HL-60 (cell line): ENCODE measurements around the gene ERGIC1.

Experiments used
- DNase-seq, 2 experiments: peaks; one replicate each; pipeline ENCODE4 v3.0.0-alpha.2; 2010 to 2020; ENCODE audit warnings: low read depth in 1 of 2, low spot score in 1 of 2
- H3K27ac ChIP-seq: fragments of 250-450 bp; sonication (Bioruptor Pico); replicated peaks from 2 replicates; pipeline ENCODE4 v1.5.1; 2020; ENCODE audit warnings: mild to moderate bottlenecking, moderate library complexity
- H3K27me3 ChIP-seq: fragments of 250-450 bp; sonication (Bioruptor Pico); 2 replicates; pipeline ENCODE4 v1.5.1; 2021; ENCODE audit warnings: mild to moderate bottlenecking, moderate library complexity; ENCODE audit not compliant: insufficient read depth, poor library complexity, severe bottlenecking
- H3K4me3 ChIP-seq: replicated peaks from 2 replicates; pipeline ENCODE4 v1.5.1; 2011; ENCODE audit warnings: mild to moderate bottlenecking, control low read depth, low read length; ENCODE audit not compliant: insufficient read depth
- GABPA ChIP-seq: IDR thresholded peaks from 2 replicates; pipeline ENCODE4 v1.6.1; 2012; ENCODE audit warnings: low read depth
- POLR2AphosphoS5 ChIP-seq: IDR thresholded peaks from 2 replicates; pipeline ENCODE4 v1.6.1; 2012; ENCODE audit warnings: low read depth
- SPI1 ChIP-seq: IDR thresholded peaks from 2 replicates; pipeline ENCODE4 v1.6.1; 2012; ENCODE audit warnings: low read depth, mild to moderate bottlenecking, borderline replicate concordance
- TF ChIP-seq, protein P1 (sequence below): IDR thresholded peaks from 2 replicates; pipeline ENCODE4 v1.6.1; 2012; ENCODE audit warnings: low read depth; ENCODE audit not compliant: insufficient replicate concordance
- TF ChIP-seq, protein P2 (sequence below): IDR thresholded peaks from one replicate; pipeline ENCODE4 v1.5.1; 2011; ENCODE audit warnings: low read length, control low read depth, inconsistent platforms; ENCODE audit not compliant: insufficient read depth

Gene ERGIC1

DNA sequence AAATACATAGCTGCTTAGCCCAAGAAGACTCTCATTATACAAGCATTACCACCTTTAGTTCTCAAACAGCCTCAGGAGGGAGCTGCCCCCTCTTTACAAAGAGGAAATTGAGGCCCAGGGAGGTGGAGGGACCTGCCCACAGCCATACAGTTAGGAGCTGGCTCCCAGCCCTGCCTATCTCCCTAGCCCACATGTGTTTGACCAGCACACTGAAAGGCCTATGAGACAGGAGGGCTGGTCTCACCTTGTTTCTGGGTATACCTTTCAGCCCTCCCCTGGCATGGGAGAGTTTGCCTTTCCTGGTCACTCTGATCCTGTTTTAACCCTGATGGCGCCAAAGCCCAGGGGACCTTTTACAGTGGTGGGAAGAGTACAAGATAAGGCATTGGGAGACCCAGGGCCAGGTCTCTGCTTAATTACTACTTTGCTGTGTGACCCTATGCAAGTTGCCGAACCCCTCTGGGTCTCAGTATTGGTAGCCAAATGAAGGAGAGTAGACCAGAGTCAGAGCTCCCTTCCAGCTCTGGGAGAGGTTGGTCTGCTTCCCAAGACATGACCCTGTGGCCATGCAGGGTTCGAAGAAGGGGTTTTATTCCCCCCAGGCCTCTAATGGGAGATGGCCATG is 64.3 kb downstream of the ERGIC1 start:
- H3K4me3 ChIP-seq = no peak overlapping the region
- DNase-seq = no peak
- TF ChIP-seq, protein P1, sequence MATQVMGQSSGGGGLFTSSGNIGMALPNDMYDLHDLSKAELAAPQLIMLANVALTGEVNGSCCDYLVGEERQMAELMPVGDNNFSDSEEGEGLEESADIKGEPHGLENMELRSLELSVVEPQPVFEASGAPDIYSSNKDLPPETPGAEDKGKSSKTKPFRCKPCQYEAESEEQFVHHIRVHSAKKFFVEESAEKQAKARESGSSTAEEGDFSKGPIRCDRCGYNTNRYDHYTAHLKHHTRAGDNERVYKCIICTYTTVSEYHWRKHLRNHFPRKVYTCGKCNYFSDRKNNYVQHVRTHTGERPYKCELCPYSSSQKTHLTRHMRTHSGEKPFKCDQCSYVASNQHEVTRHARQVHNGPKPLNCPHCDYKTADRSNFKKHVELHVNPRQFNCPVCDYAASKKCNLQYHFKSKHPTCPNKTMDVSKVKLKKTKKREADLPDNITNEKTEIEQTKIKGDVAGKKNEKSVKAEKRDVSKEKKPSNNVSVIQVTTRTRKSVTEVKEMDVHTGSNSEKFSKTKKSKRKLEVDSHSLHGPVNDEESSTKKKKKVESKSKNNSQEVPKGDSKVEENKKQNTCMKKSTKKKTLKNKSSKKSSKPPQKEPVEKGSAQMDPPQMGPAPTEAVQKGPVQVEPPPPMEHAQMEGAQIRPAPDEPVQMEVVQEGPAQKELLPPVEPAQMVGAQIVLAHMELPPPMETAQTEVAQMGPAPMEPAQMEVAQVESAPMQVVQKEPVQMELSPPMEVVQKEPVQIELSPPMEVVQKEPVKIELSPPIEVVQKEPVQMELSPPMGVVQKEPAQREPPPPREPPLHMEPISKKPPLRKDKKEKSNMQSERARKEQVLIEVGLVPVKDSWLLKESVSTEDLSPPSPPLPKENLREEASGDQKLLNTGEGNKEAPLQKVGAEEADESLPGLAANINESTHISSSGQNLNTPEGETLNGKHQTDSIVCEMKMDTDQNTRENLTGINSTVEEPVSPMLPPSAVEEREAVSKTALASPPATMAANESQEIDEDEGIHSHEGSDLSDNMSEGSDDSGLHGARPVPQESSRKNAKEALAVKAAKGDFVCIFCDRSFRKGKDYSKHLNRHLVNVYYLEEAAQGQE = no peak
- no peak for TF ChIP-seq POLR2AphosphoS5
- TF ChIP-seq, protein P2, sequence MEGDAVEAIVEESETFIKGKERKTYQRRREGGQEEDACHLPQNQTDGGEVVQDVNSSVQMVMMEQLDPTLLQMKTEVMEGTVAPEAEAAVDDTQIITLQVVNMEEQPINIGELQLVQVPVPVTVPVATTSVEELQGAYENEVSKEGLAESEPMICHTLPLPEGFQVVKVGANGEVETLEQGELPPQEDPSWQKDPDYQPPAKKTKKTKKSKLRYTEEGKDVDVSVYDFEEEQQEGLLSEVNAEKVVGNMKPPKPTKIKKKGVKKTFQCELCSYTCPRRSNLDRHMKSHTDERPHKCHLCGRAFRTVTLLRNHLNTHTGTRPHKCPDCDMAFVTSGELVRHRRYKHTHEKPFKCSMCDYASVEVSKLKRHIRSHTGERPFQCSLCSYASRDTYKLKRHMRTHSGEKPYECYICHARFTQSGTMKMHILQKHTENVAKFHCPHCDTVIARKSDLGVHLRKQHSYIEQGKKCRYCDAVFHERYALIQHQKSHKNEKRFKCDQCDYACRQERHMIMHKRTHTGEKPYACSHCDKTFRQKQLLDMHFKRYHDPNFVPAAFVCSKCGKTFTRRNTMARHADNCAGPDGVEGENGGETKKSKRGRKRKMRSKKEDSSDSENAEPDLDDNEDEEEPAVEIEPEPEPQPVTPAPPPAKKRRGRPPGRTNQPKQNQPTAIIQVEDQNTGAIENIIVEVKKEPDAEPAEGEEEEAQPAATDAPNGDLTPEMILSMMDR = no peak
- no peak for TF ChIP-seq SPI1
- no peak for TF ChIP-seq GABPA
- H3K27ac ChIP-seq = no peak overlapping the region
- H3K27me3 ChIP-seq = no peaks in the 10 kb centered on the region

DNA sequence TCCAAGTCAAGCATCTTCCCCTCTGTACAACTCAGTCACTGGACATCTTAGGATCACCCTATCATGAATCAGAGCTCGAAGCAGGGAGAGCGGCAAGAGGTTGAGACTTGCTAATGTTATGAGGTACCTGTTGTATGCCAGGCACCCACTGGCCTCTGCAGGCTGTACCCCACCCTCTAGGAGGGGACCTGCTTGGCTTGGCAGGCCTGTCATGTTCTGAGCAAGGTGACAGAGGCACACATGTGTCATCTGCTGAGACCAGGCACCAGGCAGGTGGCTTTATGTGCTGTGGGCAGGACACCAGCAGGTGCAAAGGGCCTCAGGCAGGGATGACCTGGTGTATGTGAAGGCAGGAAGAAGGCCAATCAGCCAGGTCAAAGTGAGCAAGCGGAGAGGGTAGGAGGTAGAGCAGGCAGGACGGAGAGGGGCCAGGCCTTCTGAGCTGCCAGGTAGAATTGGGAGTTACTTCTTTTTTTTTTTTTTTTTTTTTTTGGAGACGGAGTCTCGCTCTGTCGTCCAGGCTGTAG is 64.9 kb downstream of the ERGIC1 start:
- no peak for TF ChIP-seq SPI1
- H3K27me3 ChIP-seq = no peaks in the 10 kb centered on the region
- no peak overlapping the region for H3K4me3 ChIP-seq
- no peak overlapping the region for H3K27ac ChIP-seq
- DNase-seq = no peak

DNA sequence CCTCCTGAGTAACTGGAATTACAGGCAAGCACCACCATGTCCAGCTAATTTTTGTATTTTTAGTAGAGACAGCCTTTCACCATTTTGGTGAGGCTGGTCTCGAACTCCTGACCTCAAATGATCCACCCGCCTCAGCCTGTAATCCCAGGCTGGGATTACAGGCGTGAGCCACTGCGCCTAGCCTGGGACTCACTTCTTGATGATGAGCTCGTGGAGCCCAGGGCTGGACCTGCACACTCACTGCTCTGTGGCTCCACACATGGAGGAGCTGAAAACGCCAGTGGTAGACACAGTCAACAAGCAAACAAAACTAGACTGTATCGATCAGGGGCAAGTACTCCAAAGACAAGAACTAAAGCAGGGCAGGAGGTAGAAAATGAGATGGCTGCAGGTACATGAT is 65.4 kb downstream of the ERGIC1 start:
- TF ChIP-seq POLR2AphosphoS5 (no peak), GABPA (no peak), SPI1 (no peak)
- TF ChIP-seq, protein P2 = no peak
- TF ChIP-seq, protein P1 = no peak

DNA sequence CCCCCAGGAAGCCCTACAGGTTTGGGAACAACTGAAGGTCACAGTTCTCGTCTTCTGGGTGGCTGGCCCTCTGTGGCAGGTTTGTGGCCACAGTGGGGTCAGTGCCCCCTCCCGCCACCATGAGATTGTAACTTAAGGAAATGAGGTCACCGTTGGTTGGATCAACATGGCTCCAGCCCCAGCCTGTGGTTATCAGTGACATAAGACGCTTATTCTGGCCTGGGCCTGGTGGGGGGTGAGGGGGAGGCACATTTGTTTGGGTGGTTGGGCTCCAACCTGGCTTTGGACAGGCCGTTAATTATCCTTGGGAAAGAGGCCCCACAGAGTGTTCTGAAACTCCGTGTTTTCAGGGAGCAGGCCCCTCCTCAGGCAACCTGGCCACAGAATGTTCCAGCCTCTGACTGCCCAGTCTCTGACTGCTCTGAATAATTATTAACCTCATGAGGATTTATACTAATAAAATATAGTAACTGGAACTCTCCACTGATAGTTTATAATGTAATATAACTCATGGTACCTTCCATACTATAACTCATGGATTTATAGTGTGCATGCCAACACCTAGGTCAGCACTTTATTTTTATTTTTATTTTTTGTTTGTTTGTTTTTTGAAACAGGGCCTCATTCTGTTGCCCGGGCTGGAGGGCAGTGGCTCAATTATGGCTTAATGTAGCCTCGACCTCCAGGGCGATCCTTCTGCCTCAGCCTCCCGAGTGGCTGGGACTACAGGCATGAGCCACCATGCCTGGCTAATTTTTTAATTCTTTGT is 67.1 kb downstream of the ERGIC1 start:
- Histone ChIP-seq H3K4me3 (no peak overlapping the region), H3K27me3 (no peaks in the 10 kb centered on the region), H3K27ac (no peak overlapping the region)
- no peak for DNase-seq
- TF ChIP-seq SPI1 (no peak), GABPA (no peak), POLR2AphosphoS5 (no peak)
- TF ChIP-seq, protein P1 = no peak
- TF ChIP-seq, protein P2 = no peak

More for the DNA sequence above, 65.4 kb downstream of the ERGIC1 start:
- DNase-seq = no peak
- no peaks in the 10 kb centered on the region for H3K27me3 ChIP-seq
- H3K27ac ChIP-seq = no peak overlapping the region
- H3K4me3 ChIP-seq = no peak overlapping the region
